CD4-positive, alpha-beta T cell treated with Interleukin-15 for 4 hours (primary cell): ENCODE results near the gene ZFP30.

Experiments used
- DNase-seq: peaks from one replicate; pipeline ENCODE4 v3.0.0-alpha.2; 2020; ENCODE audit warnings: low spot score

The ZFP30 gene

DNA sequence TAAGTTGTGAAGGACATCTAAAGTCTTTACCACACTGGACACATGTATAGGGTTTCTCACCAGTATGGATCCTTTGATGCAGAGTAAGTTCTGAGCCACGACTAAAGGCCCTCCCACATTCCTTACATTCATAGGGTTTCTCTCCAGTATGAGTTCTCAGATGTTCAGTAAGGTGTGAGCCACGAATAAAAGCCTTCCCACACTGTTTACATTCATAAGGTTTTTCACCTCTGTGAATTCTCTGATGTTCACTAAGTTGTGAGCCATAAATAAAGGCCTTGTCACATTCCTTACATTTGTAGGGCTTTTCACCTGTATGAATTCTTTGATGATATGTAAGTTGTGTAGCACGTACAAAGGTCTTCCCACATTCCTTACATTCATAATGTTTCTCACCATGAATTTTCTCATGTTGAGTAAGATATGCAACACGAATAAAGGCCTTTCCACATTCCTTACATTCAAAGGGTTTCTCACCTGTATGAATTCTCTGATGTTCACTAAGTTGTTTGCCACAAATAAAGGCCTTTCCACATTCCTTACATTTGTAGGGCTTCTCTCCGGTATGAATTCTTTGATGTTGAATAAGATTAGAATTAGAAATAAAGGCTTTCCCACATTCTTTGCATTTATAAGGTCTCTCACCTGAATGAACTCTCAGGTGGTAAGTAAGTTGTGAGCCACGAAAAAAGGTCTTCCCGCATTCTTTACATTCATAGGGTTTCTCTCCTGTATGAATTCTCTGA is 90.5 kb downstream of the ZFP30 start:
- no peak for DNase-seq
